ENCODE data around the gene ALG14.
"Not testable (repeated sequence)": the region's sequence is repeated elsewhere in the genome, so short reads cannot be mapped to it uniquely, and the experiment has no call there.

Gene ALG14

GRCh38 chr1:95002164-95002539, 70.6 kb downstream of the ALG14 start:
- FAIRE-seq (no peak), DNase-seq (ENCODE audit: insufficient read length) (no peak)
- TF ChIP-seq POLR2A (IDR thresholded peaks at IDR 0.05; ENCODE audit: low read depth, low read length) (no peak), TAF1 (IDR thresholded peaks at IDR 0.05; ENCODE audit: borderline replicate concordance, low read depth, low read length) (no peak), POLR2AphosphoS5 (IDR thresholded peaks at IDR 0.05; ENCODE audit: low read depth, low read length) (no peak)

DNA sequence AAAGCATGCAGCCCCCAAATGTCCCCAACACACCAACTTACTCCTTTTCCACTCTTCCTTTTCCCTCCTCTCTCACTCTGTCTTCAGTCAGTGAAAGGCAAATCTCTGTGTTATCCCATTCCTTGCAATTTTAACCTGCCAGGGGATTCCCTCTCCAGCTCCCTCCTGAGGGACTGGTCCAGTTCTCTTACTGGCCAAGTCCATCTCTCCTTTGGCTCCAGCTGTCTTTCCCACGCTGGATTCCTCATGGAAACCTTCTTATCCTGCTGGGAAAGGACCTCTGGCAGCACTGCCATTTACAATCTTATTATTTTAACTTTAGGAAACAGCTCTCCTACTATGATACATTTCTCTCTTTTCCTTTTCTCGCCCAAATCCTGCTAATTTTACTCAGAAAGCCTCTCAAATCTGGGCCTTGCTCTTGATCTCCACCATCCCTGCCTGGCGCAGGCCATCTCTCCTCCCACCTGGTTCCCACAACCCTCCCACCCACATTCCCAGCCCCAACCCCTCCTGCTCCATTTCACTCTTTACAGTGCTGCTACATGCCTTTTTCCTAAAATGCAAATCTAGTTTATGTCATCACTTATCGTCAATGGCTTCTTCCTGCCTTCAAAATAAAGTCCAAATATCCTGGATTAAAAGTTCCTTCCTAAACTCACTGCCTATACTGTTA, 73.2 kb downstream of the ALG14 start:
- FAIRE-seq, result no peak
- no peak for DNase-seq (ENCODE audit: insufficient read length)
- no peak for TF ChIP-seq POLR2AphosphoS5 (IDR thresholded peaks at IDR 0.05; ENCODE audit: low read depth, low read length)
- no peak for TF ChIP-seq POLR2A (IDR thresholded peaks at IDR 0.05; ENCODE audit: low read depth, low read length)
- TF ChIP-seq TAF1 (IDR thresholded peaks at IDR 0.05; ENCODE audit: borderline replicate concordance, low read depth, low read length), result no peak

DNA sequence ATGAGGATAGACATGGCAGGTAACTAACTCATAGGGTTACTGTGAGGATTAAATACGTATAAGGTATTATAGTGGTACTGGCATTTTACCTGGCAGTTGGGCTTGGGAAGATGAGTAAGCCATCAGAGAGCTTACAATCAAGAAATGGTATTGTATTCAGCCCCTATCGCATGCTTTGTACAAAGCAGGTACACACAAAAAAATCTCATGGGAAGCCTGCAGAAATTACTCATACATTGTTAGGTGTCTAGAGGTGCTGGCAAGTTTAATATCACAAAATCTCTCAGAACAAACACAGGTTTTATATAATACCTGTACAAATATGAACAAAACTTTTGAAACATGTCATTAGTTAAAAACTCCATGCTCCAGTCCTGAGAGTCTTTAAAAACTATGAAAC, 74.0 kb downstream of the ALG14 start:
- TF ChIP-seq TAF1 (IDR thresholded peaks at IDR 0.05; ENCODE audit: borderline replicate concordance, low read depth, low read length) (no peak), POLR2A (IDR thresholded peaks at IDR 0.05; ENCODE audit: low read depth, low read length) (no peak), POLR2AphosphoS5 (IDR thresholded peaks at IDR 0.05; ENCODE audit: low read depth, low read length) (no peak)
- DNase-seq (ENCODE audit: insufficient read length) (no peak), FAIRE-seq (no peak)

DNA sequence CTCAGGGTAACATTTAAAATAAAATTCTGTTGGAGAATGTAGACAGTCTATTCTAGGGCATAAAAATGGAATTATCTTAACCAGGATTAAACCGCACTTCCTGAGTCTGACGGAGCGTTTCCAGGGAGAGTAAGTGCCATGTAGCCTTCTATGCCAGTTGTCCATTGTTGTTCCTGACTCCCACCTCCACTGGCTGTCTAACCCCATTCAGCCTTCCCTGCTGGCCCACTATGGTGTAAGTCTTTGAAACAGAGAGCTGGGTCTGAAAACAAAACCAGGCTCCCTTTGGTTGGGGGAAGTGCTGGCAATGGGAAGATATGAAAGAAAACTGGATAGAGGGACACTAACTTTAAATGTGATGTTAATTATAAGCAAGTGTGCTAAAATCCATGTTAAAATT, 74.6 kb downstream of the ALG14 start:
- FAIRE-seq (no peak), DNase-seq (ENCODE audit: insufficient read length) (no peak)
- TF ChIP-seq POLR2A (IDR thresholded peaks at IDR 0.05; ENCODE audit: low read depth, low read length), result no peak
- TF ChIP-seq TAF1 (IDR thresholded peaks at IDR 0.05; ENCODE audit: borderline replicate concordance, low read depth, low read length), result no peak
- no peak for TF ChIP-seq POLR2AphosphoS5 (IDR thresholded peaks at IDR 0.05; ENCODE audit: low read depth, low read length)

- FAIRE-seq; DNase-seq (ENCODE audit: insufficient read length): not testable (repeated sequence)
Observed at GRCh38 chr1:94995536-94995935, 77.2 kb downstream of the ALG14 start.

DNA sequence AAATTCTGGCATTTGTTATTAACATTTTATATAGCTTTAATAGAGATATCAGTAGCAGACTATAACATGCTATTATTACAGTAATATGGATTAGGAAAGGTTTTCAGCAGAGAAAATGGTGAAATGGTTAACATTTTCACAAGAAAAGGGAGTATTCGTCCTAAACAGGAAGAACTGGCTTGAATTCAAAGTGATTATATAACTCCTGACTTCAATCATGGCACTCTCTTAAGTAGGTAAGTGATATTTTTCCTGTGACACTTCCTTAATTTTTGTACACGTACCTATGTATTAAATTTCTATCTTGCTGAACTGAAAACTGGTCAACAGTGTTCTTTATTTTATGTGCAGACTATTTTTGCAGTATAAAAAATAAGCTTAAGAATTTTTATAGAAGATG, 77.9 kb downstream of the ALG14 start:
- TF ChIP-seq POLR2AphosphoS5 (IDR thresholded peaks at IDR 0.05; ENCODE audit: low read depth, low read length) (no peak), POLR2A (IDR thresholded peaks at IDR 0.05; ENCODE audit: low read depth, low read length) (no peak), TAF1 (IDR thresholded peaks at IDR 0.05; ENCODE audit: borderline replicate concordance, low read depth, low read length) (no peak)
- FAIRE-seq (no peak), DNase-seq (ENCODE audit: insufficient read length) (no peak)

GRCh38 chr1:94993931-94994645, 78.7 kb downstream of the ALG14 start:
- no peak for FAIRE-seq
- TF ChIP-seq TAF1 (IDR thresholded peaks at IDR 0.05; ENCODE audit: borderline replicate concordance, low read depth, low read length) (no peak), POLR2AphosphoS5 (IDR thresholded peaks at IDR 0.05; ENCODE audit: low read depth, low read length) (no peak), POLR2A (IDR thresholded peaks at IDR 0.05; ENCODE audit: low read depth, low read length) (no peak)
- no peak for DNase-seq (ENCODE audit: insufficient read length)

DNA sequence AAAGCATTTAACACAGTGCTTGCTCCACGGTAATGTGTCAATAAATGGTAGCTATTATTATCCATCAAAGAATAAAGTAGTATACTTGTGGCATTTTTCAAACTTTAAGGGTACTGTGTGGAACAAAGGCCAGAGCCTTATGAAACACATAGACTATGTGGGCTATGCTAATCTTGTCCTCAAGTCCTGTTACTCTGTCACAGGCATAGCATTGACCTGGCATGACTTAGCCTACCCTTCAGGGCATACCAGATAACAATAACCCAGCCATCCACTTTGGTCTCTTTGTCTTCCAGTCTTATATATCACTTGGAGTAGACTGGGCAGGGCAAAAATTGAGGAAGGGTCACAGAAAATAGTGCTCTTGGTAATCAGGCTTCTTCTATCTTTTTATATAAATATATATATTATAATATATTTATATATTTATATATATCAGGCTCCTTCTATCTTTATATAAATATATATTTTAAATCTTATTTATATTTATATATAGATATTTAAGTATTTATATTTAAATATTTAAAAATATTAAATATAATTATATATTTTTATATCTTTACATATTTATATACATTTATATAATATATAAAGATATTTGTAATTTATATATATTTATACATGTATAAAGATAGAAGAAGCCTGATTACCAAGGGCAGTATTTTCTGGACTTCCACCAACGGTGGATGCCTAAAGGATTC, 79.7 kb downstream of the ALG14 start:
- TF ChIP-seq POLR2AphosphoS5 (IDR thresholded peaks at IDR 0.05; ENCODE audit: low read depth, low read length) (no peak), TAF1 (IDR thresholded peaks at IDR 0.05; ENCODE audit: borderline replicate concordance, low read depth, low read length) (no peak), POLR2A (IDR thresholded peaks at IDR 0.05; ENCODE audit: low read depth, low read length) (no peak)
- FAIRE-seq, result no peak

DNA sequence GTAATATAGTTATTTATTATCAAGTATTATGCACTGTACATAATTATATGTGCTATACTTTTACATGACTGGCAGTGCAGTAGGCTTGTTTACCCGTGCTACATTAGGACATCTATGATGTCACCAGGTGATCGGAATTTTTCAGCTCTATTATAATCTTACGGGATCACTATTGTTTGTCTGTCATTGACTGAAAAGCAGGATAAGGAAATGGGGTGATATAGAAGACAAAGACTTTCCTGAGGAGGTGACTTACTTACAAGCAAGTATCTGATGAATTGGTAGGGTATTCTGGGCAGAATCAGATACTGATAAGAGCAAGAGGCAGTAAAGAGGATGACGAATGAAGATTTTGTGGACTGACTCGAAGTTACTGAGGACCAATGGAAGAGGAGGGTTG, 80.6 kb downstream of the ALG14 start:
- no peak for TF ChIP-seq POLR2AphosphoS5 (IDR thresholded peaks at IDR 0.05; ENCODE audit: low read depth, low read length)
- no peak for TF ChIP-seq TAF1 (IDR thresholded peaks at IDR 0.05; ENCODE audit: borderline replicate concordance, low read depth, low read length)
- TF ChIP-seq POLR2A (IDR thresholded peaks at IDR 0.05; ENCODE audit: low read depth, low read length), result no peak
- DNase-seq (ENCODE audit: insufficient read length) (no peak), FAIRE-seq (no peak)

More for the DNA sequence above, 79.7 kb downstream of the ALG14 start:
- no peak for DNase-seq (ENCODE audit: insufficient read length)

GRCh38 chr1:94989911-94990473, 82.8 kb downstream of the ALG14 start:
- no peak for TF ChIP-seq TAF1 (IDR thresholded peaks at IDR 0.05; ENCODE audit: borderline replicate concordance, low read depth, low read length)
- FAIRE-seq (no peak), DNase-seq (ENCODE audit: insufficient read length) (no peak)

DNA sequence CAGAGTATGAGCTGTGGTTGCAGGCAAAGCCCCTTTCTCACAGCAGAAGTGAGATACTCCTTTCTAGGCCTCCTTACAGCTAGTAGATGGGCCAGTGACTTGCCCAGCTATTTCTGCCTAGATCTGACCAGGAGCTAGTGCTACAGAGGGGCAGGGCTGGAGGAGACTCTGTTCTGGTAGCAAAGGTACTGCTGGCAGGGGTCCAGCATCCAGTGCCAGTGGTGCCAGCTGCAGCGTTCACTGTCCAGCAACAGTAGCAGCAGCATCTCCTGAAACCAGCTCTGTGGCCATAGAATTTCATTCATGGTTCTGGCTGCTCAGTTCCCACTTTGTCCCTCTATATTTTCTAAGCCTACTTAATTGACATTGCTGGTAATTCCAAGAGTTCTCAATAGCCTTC, 83.4 kb downstream of the ALG14 start:
- DNase-seq (ENCODE audit: insufficient read length) (no peak), FAIRE-seq (no peak)
- no peak for TF ChIP-seq POLR2AphosphoS5 (IDR thresholded peaks at IDR 0.05; ENCODE audit: low read depth, low read length)

DNA sequence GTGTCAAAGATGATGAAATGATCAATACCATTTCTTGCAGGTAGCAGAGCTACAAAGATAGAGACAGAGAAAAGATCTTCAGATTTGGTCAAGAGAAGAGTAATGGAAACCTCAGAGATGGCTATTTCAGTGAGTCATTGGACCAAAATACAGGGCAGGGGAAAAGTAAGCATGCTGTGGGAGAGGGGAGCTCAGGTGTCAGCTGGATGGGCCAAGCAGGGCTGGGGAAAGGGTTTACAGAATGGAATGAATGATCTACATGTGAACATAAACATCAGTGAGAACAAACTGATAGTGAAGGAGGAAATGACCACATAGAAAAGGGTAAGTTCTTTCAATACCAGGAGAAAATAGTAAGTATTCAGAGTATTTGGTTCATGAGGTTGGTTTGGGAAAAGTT, 84.4 kb downstream of the ALG14 start:
- DNase-seq (ENCODE audit: insufficient read length), result no peak
- TF ChIP-seq POLR2A (IDR thresholded peaks at IDR 0.05; ENCODE audit: low read depth, low read length) (no peak), TAF1 (IDR thresholded peaks at IDR 0.05; ENCODE audit: borderline replicate concordance, low read depth, low read length) (no peak), POLR2AphosphoS5 (IDR thresholded peaks at IDR 0.05; ENCODE audit: low read depth, low read length) (no peak)
- FAIRE-seq, result no peak
